ENCODE measurements around the gene OR10A6.

DNA sequence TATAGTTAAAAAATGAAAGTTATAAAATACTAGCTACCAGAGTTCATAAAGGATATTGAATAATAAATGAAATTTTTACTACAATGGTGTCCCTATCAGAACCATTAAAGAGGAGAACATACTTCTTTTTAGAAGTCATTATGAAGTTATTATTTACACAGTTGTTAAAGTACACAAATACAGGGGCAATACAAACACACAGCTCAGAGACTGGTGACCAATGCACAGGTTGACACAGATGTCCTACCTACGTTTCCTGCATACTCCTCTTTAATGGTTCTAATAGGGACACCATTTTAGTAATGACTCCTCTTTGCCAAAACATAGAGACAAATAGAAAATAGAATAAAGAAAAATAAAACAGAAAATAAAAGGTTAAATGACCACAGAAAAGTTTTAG is 24.1 kb upstream of the OR10A6 start:
- no peak for TF ChIP-seq POLR2AphosphoS5 (IDR thresholded peaks at IDR 0.05)
- no peak for TF ChIP-seq EP300 (conservative IDR thresholded peaks at IDR 0.05; ENCODE audit: poor library complexity, severe bottlenecking)
- TF ChIP-seq, protein P1, sequence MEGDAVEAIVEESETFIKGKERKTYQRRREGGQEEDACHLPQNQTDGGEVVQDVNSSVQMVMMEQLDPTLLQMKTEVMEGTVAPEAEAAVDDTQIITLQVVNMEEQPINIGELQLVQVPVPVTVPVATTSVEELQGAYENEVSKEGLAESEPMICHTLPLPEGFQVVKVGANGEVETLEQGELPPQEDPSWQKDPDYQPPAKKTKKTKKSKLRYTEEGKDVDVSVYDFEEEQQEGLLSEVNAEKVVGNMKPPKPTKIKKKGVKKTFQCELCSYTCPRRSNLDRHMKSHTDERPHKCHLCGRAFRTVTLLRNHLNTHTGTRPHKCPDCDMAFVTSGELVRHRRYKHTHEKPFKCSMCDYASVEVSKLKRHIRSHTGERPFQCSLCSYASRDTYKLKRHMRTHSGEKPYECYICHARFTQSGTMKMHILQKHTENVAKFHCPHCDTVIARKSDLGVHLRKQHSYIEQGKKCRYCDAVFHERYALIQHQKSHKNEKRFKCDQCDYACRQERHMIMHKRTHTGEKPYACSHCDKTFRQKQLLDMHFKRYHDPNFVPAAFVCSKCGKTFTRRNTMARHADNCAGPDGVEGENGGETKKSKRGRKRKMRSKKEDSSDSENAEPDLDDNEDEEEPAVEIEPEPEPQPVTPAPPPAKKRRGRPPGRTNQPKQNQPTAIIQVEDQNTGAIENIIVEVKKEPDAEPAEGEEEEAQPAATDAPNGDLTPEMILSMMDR (IDR thresholded peaks at IDR 0.05; ENCODE audit: poor library complexity, severe bottlenecking), result no peak
- TF ChIP-seq RAD21 (conservative IDR thresholded peaks at IDR 0.05), result no peak
- no peak for TF ChIP-seq TAF1 (IDR thresholded peaks at IDR 0.05; ENCODE audit: low read depth)
- no peak for TF ChIP-seq EZH2 (IDR thresholded peaks at IDR 0.05; ENCODE audit: borderline replicate concordance, insufficient read depth, low read length, poor library complexity, severe bottlenecking)
- no peak for TF ChIP-seq SMC3 (conservative IDR thresholded peaks at IDR 0.05; ENCODE audit: poor library complexity)
- TF ChIP-seq, protein P2, sequence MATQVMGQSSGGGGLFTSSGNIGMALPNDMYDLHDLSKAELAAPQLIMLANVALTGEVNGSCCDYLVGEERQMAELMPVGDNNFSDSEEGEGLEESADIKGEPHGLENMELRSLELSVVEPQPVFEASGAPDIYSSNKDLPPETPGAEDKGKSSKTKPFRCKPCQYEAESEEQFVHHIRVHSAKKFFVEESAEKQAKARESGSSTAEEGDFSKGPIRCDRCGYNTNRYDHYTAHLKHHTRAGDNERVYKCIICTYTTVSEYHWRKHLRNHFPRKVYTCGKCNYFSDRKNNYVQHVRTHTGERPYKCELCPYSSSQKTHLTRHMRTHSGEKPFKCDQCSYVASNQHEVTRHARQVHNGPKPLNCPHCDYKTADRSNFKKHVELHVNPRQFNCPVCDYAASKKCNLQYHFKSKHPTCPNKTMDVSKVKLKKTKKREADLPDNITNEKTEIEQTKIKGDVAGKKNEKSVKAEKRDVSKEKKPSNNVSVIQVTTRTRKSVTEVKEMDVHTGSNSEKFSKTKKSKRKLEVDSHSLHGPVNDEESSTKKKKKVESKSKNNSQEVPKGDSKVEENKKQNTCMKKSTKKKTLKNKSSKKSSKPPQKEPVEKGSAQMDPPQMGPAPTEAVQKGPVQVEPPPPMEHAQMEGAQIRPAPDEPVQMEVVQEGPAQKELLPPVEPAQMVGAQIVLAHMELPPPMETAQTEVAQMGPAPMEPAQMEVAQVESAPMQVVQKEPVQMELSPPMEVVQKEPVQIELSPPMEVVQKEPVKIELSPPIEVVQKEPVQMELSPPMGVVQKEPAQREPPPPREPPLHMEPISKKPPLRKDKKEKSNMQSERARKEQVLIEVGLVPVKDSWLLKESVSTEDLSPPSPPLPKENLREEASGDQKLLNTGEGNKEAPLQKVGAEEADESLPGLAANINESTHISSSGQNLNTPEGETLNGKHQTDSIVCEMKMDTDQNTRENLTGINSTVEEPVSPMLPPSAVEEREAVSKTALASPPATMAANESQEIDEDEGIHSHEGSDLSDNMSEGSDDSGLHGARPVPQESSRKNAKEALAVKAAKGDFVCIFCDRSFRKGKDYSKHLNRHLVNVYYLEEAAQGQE (IDR thresholded peaks at IDR 0.05; ENCODE audit: borderline replicate concordance), result no peak
- TF ChIP-seq MXI1 (conservative IDR thresholded peaks at IDR 0.05; ENCODE audit: poor library complexity, severe bottlenecking), result no peak

Measured in neural cell (in vitro differentiated cells).